ENCODE data around the gene WDSUB1. TPM values are rescaled to one million over a fixed set of nuclear protein-coding genes. Genes with fewer than 3 reads are reported as not detected.

Gene WDSUB1
- total and polyA plus RNA-seq, 4 donors = 2.0 to 6.1 (median 4.4) TPM

DNA sequence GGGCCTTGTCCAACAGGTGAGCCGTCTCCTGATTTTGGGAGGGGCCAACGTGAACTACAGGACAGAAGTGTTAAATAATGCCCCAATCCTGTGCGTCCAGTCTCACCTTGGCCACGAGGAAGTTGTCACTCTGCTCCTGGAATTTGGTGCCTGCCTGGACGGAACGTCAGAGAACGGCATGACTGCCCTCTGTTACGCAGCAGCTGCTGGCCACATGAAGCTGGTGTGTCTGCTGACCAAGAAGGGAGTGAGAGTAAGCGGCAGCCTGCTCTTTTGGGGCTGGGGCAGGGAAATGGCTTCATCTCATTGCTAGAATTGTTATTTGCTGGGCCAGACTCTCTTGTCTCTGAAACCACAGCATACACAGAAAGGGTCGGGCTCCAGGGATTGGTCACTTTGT lies 92.3 kb downstream of the WDSUB1 start (continued):
- no peak for TF ChIP-seq HNF4G (IDR thresholded peaks at IDR 0.05)

DNA sequence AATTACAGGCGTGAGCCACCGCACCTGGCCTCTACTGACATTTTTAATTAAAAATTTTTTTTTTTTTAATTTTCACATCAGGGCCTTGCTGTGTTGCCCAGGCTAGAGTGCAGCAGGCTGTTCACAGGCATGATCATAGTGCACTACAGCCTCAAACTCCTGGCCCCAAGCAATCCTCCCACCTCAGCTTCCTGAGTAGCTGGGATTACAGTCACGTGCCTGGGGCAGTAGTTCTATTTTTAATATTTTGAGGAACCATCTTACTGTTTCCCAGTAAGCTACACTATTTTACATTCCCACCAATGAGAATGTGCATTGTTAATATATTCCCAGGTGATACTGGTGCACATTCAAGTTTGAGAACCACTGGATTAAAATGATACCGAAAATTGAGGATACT lies 92.7 kb downstream of the WDSUB1 start:
- H3K27ac ChIP-seq (ENCODE audit: low read depth in 1 of 2, low read length in 2 of 2) = no peak overlapping the region
- H3K4me1 ChIP-seq (ENCODE audit: control insufficient read depth in 4 of 4, insufficient read depth in 4 of 4, low read length in 3 of 4) = no peaks in the 10 kb centered on the region
- peaks cover 0 to 11% (median 3%) of the 10 kb centered on the region in 4 donors for H3K36me3 ChIP-seq (ENCODE audit: control insufficient read depth in 4 of 4, insufficient read depth in 3 of 4, low read depth in 1 of 4, low read length in 3 of 4)
- no peaks in the 10 kb centered on the region for H3K27me3 ChIP-seq (ENCODE audit: control insufficient read depth in 4 of 4, insufficient read depth in 4 of 4, low read length in 3 of 4)
- H3K9me3 ChIP-seq (ENCODE audit: control insufficient read depth in 4 of 4, low read length in 3 of 4) = no peaks in the 10 kb centered on the region
- H3K4me3 ChIP-seq (ENCODE audit: low read depth in 1 of 3, low read length in 3 of 3) = no peak overlapping the region
- H3K9ac ChIP-seq (ENCODE audit: low read depth in 1 of 2, low read length in 2 of 2) = no peak overlapping the region
- 93% methylated on average over 4 of the region's 4 CpGs for WGBS
- TF ChIP-seq, protein P1, sequence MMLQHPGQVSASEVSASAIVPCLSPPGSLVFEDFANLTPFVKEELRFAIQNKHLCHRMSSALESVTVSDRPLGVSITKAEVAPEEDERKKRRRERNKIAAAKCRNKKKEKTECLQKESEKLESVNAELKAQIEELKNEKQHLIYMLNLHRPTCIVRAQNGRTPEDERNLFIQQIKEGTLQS (IDR thresholded peaks at IDR 0.05) = no peak
- TF ChIP-seq, protein P2, sequence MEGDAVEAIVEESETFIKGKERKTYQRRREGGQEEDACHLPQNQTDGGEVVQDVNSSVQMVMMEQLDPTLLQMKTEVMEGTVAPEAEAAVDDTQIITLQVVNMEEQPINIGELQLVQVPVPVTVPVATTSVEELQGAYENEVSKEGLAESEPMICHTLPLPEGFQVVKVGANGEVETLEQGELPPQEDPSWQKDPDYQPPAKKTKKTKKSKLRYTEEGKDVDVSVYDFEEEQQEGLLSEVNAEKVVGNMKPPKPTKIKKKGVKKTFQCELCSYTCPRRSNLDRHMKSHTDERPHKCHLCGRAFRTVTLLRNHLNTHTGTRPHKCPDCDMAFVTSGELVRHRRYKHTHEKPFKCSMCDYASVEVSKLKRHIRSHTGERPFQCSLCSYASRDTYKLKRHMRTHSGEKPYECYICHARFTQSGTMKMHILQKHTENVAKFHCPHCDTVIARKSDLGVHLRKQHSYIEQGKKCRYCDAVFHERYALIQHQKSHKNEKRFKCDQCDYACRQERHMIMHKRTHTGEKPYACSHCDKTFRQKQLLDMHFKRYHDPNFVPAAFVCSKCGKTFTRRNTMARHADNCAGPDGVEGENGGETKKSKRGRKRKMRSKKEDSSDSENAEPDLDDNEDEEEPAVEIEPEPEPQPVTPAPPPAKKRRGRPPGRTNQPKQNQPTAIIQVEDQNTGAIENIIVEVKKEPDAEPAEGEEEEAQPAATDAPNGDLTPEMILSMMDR (IDR thresholded peaks at IDR 0.05; ENCODE audit: low read depth, low read length, missing input control) = no peak
- TF ChIP-seq, protein P3, sequence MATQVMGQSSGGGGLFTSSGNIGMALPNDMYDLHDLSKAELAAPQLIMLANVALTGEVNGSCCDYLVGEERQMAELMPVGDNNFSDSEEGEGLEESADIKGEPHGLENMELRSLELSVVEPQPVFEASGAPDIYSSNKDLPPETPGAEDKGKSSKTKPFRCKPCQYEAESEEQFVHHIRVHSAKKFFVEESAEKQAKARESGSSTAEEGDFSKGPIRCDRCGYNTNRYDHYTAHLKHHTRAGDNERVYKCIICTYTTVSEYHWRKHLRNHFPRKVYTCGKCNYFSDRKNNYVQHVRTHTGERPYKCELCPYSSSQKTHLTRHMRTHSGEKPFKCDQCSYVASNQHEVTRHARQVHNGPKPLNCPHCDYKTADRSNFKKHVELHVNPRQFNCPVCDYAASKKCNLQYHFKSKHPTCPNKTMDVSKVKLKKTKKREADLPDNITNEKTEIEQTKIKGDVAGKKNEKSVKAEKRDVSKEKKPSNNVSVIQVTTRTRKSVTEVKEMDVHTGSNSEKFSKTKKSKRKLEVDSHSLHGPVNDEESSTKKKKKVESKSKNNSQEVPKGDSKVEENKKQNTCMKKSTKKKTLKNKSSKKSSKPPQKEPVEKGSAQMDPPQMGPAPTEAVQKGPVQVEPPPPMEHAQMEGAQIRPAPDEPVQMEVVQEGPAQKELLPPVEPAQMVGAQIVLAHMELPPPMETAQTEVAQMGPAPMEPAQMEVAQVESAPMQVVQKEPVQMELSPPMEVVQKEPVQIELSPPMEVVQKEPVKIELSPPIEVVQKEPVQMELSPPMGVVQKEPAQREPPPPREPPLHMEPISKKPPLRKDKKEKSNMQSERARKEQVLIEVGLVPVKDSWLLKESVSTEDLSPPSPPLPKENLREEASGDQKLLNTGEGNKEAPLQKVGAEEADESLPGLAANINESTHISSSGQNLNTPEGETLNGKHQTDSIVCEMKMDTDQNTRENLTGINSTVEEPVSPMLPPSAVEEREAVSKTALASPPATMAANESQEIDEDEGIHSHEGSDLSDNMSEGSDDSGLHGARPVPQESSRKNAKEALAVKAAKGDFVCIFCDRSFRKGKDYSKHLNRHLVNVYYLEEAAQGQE (IDR thresholded peaks at IDR 0.05) = no peak
- no peak for TF ChIP-seq GABPA (IDR thresholded peaks at IDR 0.05 in 1 of 2, conservative IDR thresholded peaks at IDR 0.05 in 1 of 2)
- TF ChIP-seq FOXA1 (IDR thresholded peaks at IDR 0.05) = no peak
- no peak for DNase-seq (ENCODE audit: low spot score)

DNA sequence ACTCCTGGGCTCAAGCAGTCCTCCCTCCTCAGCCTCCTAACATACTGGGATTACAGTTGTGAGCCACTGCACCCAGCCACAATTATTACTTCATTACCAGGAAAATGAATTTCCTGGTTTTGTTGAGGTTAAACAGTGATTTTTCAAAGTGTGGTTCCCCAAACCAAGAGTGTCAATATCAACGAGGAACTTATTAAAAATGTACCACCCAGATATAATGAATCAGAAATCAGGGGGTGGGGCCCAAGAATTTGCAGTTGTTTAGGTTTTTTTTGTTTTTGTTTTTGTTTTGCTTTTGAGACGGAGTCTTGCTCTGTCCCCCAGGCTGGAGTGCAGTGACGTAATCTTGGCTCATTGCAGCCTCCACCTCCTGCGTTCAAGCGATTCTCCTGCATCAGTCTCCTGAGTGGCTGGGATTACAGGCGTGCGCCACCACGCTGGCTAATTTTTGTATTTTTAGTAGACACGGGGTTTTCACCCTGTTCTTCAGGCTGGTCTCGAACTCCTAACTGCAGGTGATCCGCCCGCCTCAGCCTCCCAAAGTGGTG lies 94.1 kb downstream of the WDSUB1 start:
- WGBS = 93% methylated on average over 12 of the region's 12 CpGs
- Histone ChIP-seq H3K27me3 (ENCODE audit: control insufficient read depth in 4 of 4, insufficient read depth in 4 of 4, low read length in 3 of 4) (no peaks in the 10 kb centered on the region), H3K4me1 (ENCODE audit: control insufficient read depth in 4 of 4, insufficient read depth in 4 of 4, low read length in 3 of 4) (no peaks in the 10 kb centered on the region), H3K27ac (ENCODE audit: low read depth in 1 of 2, low read length in 2 of 2) (no peak overlapping the region), H3K4me3 (ENCODE audit: low read depth in 1 of 3, low read length in 3 of 3) (no peak overlapping the region), H3K36me3 (ENCODE audit: control insufficient read depth in 4 of 4, insufficient read depth in 3 of 4, low read depth in 1 of 4, low read length in 3 of 4) (peaks cover 0 to 9% (median 3%) of the 10 kb centered on the region in 4 donors), H3K9ac (ENCODE audit: low read depth in 1 of 2, low read length in 2 of 2) (no peak overlapping the region), H3K9me3 (ENCODE audit: control insufficient read depth in 4 of 4, low read length in 3 of 4) (no peaks in the 10 kb centered on the region)
- DNase-seq (ENCODE audit: low spot score) = no peak
- no peak for TF ChIP-seq RAD21 (IDR thresholded peaks at IDR 0.05)
- TF ChIP-seq TAF1 (conservative IDR thresholded peaks at IDR 0.05) = no peak
- TF ChIP-seq NR2F2 (IDR thresholded peaks at IDR 0.05) = no peak
- TF ChIP-seq JUND (IDR thresholded peaks at IDR 0.05) = no peak

DNA sequence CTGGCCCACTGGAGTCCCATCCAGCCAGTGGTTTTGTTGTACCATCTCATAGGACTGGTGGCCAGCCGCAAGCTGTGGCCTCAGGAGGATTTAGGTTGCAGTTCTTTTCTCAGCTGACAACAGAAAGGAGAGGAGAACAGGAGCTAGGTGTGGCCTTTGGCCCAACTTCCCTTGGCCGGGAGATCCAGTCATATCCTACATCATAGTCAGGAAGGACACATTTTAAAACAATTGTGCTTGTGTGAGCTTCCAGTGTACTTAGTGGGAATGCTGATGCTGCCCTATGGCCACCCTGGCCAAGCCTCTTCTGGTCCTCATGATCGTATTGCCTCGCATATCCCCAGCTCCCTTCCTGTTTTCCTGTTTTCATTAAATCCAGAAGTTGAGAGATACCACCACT lies 98.1 kb downstream of the WDSUB1 start:
- TF ChIP-seq FOXA2 (IDR thresholded peaks at IDR 0.05) (no peak), TAF1 (conservative IDR thresholded peaks at IDR 0.05) (no peak), RAD21 (IDR thresholded peaks at IDR 0.05) (peak in 1 of 2 donors; percentile 8), GABPA (IDR thresholded peaks at IDR 0.05 in 1 of 2, conservative IDR thresholded peaks at IDR 0.05 in 1 of 2) (no peak), FOXA1 (IDR thresholded peaks at IDR 0.05) (no peak), HNF4A (conservative IDR thresholded peaks at IDR 0.05) (no peak)
- TF ChIP-seq, protein P3 (IDR thresholded peaks at IDR 0.05) = no peak
- TF ChIP-seq, protein P4, sequence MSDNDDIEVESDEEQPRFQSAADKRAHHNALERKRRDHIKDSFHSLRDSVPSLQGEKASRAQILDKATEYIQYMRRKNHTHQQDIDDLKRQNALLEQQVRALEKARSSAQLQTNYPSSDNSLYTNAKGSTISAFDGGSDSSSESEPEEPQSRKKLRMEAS (IDR thresholded peaks at IDR 0.05) = no peak
- no peaks in the 10 kb centered on the region for H3K4me1 ChIP-seq (ENCODE audit: control insufficient read depth in 4 of 4, insufficient read depth in 4 of 4, low read length in 3 of 4)
- peaks cover 0 to 13% (median 2%) of the 10 kb centered on the region in 4 donors for H3K36me3 ChIP-seq (ENCODE audit: control insufficient read depth in 4 of 4, insufficient read depth in 3 of 4, low read depth in 1 of 4, low read length in 3 of 4)
- no peak overlapping the region for H3K9ac ChIP-seq (ENCODE audit: low read depth in 1 of 2, low read length in 2 of 2)
- H3K4me3 ChIP-seq (ENCODE audit: low read depth in 1 of 3, low read length in 3 of 3) = no peak overlapping the region
- no peaks in the 10 kb centered on the region for H3K9me3 ChIP-seq (ENCODE audit: control insufficient read depth in 4 of 4, low read length in 3 of 4)
- no peaks in the 10 kb centered on the region for H3K27me3 ChIP-seq (ENCODE audit: control insufficient read depth in 4 of 4, insufficient read depth in 4 of 4, low read length in 3 of 4)
- no peak overlapping the region for H3K27ac ChIP-seq (ENCODE audit: low read depth in 1 of 2, low read length in 2 of 2)
- WGBS = 81% methylated on average over 4 of the region's 4 CpGs
- DNase-seq (ENCODE audit: low spot score) = no peak
